ENCODE data around the gene NLK.

GRCh38 chr17:27995554-27995953, 46.9 kb upstream of the NLK start:
- TF ChIP-seq EZH2 (IDR thresholded peaks at IDR 0.05; ENCODE audit: borderline replicate concordance, low read length), result no peak
- TF ChIP-seq CTCF (conservative IDR thresholded peaks at IDR 0.05 in 1 of 2, IDR thresholded peaks at IDR 0.05 in 1 of 2; ENCODE audit: extremely low read depth in 1 of 2, insufficient read depth in 1 of 2, low read depth in 1 of 2, low read length in 2 of 2), result no peak

All from mammary epithelial cell (primary cell).